Natural killer cell (primary cell): ENCODE data around the gene CUX1. TPM values are rescaled to one million over a fixed set of nuclear protein-coding genes. Genes with fewer than 3 reads are reported as not detected.

Source experiments
- ATAC-seq, 3 donors: fragments of 150-1000 bp in 2 of 3; fragments of 200-7000 bp in 1 of 3; cut with Tn5 transposase; 1 replicate in 1 of 3; 2 replicates in 2 of 3; pipeline ENCODE4 v1.10.0; 2021; ENCODE audit warnings: mild to moderate bottlenecking in 2 of 3, moderate library complexity in 2 of 3
- DNase-seq, 2 donors: peaks; one replicate each; pipeline versions ENCODE4 v3.0.0 to v3.0.0-alpha.2; 2013 to 2021; ENCODE audit warnings: mixed read lengths in 1 of 2
- H3K27ac ChIP-seq: one replicate; pipeline ENCODE4 v1.5.1; 2013; ENCODE audit warnings: mild to moderate bottlenecking, low read length
- H3K27me3 ChIP-seq: one replicate; pipeline ENCODE4 v1.6.1; 2013; ENCODE audit warnings: low read length; ENCODE audit not compliant: control insufficient read depth, insufficient read depth
- H3K36me3 ChIP-seq: one replicate; pipeline ENCODE4 v1.6.1; 2013; ENCODE audit warnings: low read length; ENCODE audit not compliant: control insufficient read depth, insufficient read depth
- H3K4me1 ChIP-seq: one replicate; pipeline ENCODE4 v1.6.1; 2013; ENCODE audit warnings: low read length; ENCODE audit not compliant: control insufficient read depth, insufficient read depth
- H3K4me3 ChIP-seq: one replicate; pipeline ENCODE4 v1.5.1; 2013; ENCODE audit warnings: low read length
- H3K9me3 ChIP-seq: one replicate; pipeline ENCODE4 v1.6.1; 2013; ENCODE audit warnings: low read length; ENCODE audit not compliant: control insufficient read depth, insufficient read depth
- H3K27ac Mint-ChIP-seq, 2 donors: one replicate each; pipeline ENCODE4 v1.8.0; 2022; ENCODE audit warnings: mild to moderate bottlenecking in 2 of 2, mixed read lengths in 2 of 2, moderate library complexity in 1 of 2
- H3K27me3 Mint-ChIP-seq, 2 donors: one replicate each; pipeline ENCODE4 v1.8.0; 2022; ENCODE audit warnings: low read depth in 2 of 2, mixed read lengths in 2 of 2
- H3K36me3 Mint-ChIP-seq: one replicate; pipeline ENCODE4 v1.8.0; 2022; ENCODE audit warnings: mixed read lengths
- H3K4me1 Mint-ChIP-seq, 2 donors: one replicate each; pipeline ENCODE4 v1.8.0; 2022; ENCODE audit warnings: mixed read lengths in 2 of 2
- H3K4me3 Mint-ChIP-seq: one replicate; pipeline ENCODE4 v1.8.0; 2022; ENCODE audit warnings: mild to moderate bottlenecking, moderate library complexity, mixed read lengths
- H3K9me3 Mint-ChIP-seq, 2 donors: one replicate each; pipeline ENCODE4 v1.8.0; 2022; ENCODE audit warnings: mixed read lengths in 2 of 2
- CTCF ChIP-seq: fragments of 200-600 bp; IDR thresholded peaks from one replicate; pipeline ENCODE4 v1.8.0; 2022; ENCODE audit warnings: antibody characterized with exemption
- WGBS: methylation state at CpG from one replicate; pipeline ENCODE4 v1.1.7; 2013; ENCODE audit warnings: missing lambda C conversion rate; ENCODE audit not compliant: insufficient coverage; 5-methylcytosine and 5-hydroxymethylcytosine counted together
- intact Hi-C: fragments of 100-400 bp; cut with micrococcal nuclease; formaldehyde crosslinking; loops from one replicate; pipeline ENCODE4 v1.14.2; 2022
- total RNA-seq, 4 donors: library from RNA; stranded (reverse); fragments of 120-200 nt in 1 of 4; gene quantifications; one replicate each; pipeline versions ENCODE4 v1.2.3 to v1.2.4, GENCODE V29; 2013 to 2022

CUX1 gene
- total RNA-seq, 3 donors from 2014 or later (not counting 1 experiment from before 2014, with no cell fraction given): 59.8 to 77.4 (median 73.6) TPM

GRCh38 chr7:101932083-101932482 lies 114.7 kb downstream of the CUX1 start:
- Mint-ChIP-seq H3K4me3 (no peak overlapping the region), H3K27me3 (no peaks in the 10 kb centered on the region), H3K27ac (no peak overlapping the region), H3K4me1 (peaks cover 11 to 14% of the 10 kb centered on the region in 2 donors), H3K9me3 (no peaks in the 10 kb centered on the region), H3K36me3 (no peaks in the 10 kb centered on the region)
- WGBS: 97% methylated on average over 14 of the region's 14 CpGs
- DNase-seq (no peak), ATAC-seq (no peak)
- H3K27me3 ChIP-seq: no peaks in the 10 kb centered on the region
- no peaks in the 10 kb centered on the region for H3K9me3 ChIP-seq
- no peaks in the 10 kb centered on the region for H3K36me3 ChIP-seq
- no peak overlapping the region for H3K27ac ChIP-seq
- no peak for TF ChIP-seq CTCF
- intact Hi-C loops: no loop called here
- H3K4me1 ChIP-seq: no peaks in the 10 kb centered on the region
- H3K4me3 ChIP-seq: no peak overlapping the region

- no peak overlapping the region for H3K27ac ChIP-seq
- intact Hi-C loops: no loop called here
- H3K9me3 ChIP-seq: no peaks in the 10 kb centered on the region
- no peak for DNase-seq
- no peaks in the 10 kb centered on the region for H3K36me3 ChIP-seq
- H3K4me3 ChIP-seq: no peak overlapping the region
- Mint-ChIP-seq H3K27me3 (no peaks in the 10 kb centered on the region), H3K36me3 (no peaks in the 10 kb centered on the region), H3K9me3 (no peaks in the 10 kb centered on the region), H3K4me1 (peaks cover 11 to 14% of the 10 kb centered on the region in 2 donors), H3K27ac (no peak overlapping the region), H3K4me3 (no peak overlapping the region)
- 92% methylated on average over 2 of the region's 4 CpGs for WGBS
- no peaks in the 10 kb centered on the region for H3K27me3 ChIP-seq
- H3K4me1 ChIP-seq: no peaks in the 10 kb centered on the region
- ATAC-seq: no peak
- TF ChIP-seq CTCF: no peak
These were observed 115.6 kb downstream of the CUX1 start for GRCh38 chr7:101933028-101933427.

- DNase-seq: no peak
- no peaks in the 10 kb centered on the region for H3K36me3 ChIP-seq
- no peak overlapping the region for H3K4me3 Mint-ChIP-seq
- H3K9me3 ChIP-seq: no peaks in the 10 kb centered on the region
- no peak overlapping the region for H3K4me3 ChIP-seq
- no peaks in the 10 kb centered on the region for H3K4me1 ChIP-seq
- WGBS: 65% methylated on average over 4 of the region's 5 CpGs
- intact Hi-C loops: no loop called here
- H3K27me3 ChIP-seq: no peaks in the 10 kb centered on the region
- no peaks in the 10 kb centered on the region for H3K36me3 Mint-ChIP-seq
- no peaks in the 10 kb centered on the region for H3K27me3 Mint-ChIP-seq
- H3K4me1 Mint-ChIP-seq: peaks cover 11 to 14% of the 10 kb centered on the region in 2 donors
- H3K9me3 Mint-ChIP-seq: no peaks in the 10 kb centered on the region
- H3K27ac Mint-ChIP-seq: no peak overlapping the region
- ATAC-seq: no peak
- H3K27ac ChIP-seq: no peak overlapping the region
- no peak for TF ChIP-seq CTCF
These were observed 116.3 kb downstream of the CUX1 start for GRCh38 chr7:101933688-101934121.

- H3K9me3 Mint-ChIP-seq: no peaks in the 10 kb centered on the region
- Histone ChIP-seq H3K9me3 (no peaks in the 10 kb centered on the region), H3K27me3 (no peaks in the 10 kb centered on the region), H3K4me1 (no peaks in the 10 kb centered on the region), H3K4me3 (no peak overlapping the region), H3K27ac (no peak overlapping the region), H3K36me3 (no peaks in the 10 kb centered on the region)
- no peaks in the 10 kb centered on the region for H3K27me3 Mint-ChIP-seq
- no peak for TF ChIP-seq CTCF
- H3K36me3 Mint-ChIP-seq: no peaks in the 10 kb centered on the region
- peaks cover 11 to 14% of the 10 kb centered on the region in 2 donors for H3K4me1 Mint-ChIP-seq
- WGBS: 93% methylated on average over 7 of the region's 11 CpGs
- DNase-seq (no peak), ATAC-seq (no peak)
- no peak overlapping the region for H3K4me3 Mint-ChIP-seq
- H3K27ac Mint-ChIP-seq: no peak overlapping the region
- intact Hi-C loops: no loop called here
These were observed 117.2 kb downstream of the CUX1 start for GRCh38 chr7:101934618-101935017.
